Measurements from ENCODE around the gene ARMC9. TPM values are rescaled to one million over a fixed set of nuclear protein-coding genes. Genes with fewer than 3 reads are reported as not detected.
"Not testable (repeated sequence)": the region's sequence is repeated elsewhere in the genome, so short reads cannot be mapped to it uniquely, and the experiment has no call there.

The ARMC9 gene
- total RNA-seq, 1 experiment from 2014 or later = 41.9 TPM

GRCh38 chr2:231360881-231361371, 162.5 kb downstream of the ARMC9 start:
- DNase-seq (ENCODE audit: low spot score) = no peak

DNA sequence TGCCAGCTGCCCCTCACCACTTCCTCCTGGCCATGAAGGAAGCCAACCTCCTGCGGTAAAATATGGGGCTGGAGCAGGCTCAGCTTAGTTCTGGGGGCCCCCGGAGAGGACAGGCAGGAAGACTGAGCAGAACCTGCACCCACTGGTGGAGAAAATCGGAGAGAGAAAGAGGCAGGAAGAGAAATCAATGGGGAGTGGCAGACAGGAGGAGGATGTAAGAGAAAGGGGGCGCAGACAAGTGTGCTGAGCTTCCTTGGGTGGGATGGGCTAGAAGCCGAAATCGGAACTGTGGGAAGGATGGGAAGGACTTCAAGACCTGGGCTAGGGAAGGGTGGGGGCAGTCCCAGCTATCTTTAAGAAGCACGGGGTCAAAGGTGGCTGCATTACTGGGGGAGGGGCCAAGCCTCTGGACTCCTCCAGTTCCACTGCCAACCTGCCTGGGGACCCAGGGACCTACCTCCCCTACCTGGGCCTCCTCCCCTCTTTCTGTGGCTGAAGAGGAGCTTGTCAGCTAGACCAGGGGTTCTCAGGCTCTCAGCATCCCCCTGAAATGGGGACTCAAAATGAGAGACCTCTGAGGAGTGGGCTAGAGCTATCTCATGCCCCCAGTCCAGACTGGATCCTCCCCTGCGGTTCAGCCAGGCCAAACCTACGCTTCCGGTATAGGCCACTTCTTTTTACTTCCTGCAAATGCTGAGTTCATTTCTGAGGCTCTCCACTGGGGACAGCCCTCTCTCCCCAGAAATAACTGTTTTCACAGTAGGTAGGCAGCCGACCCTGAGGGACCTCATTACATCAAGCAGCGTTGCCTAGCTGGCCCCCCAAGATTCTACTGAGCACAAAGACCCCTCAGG, 163.5 kb downstream of the ARMC9 start:
- no peak for DNase-seq (ENCODE audit: low spot score)

GRCh38 chr2:231362555-231363184, 164.2 kb downstream of the ARMC9 start:
- no peak for DNase-seq (ENCODE audit: low spot score)

DNA sequence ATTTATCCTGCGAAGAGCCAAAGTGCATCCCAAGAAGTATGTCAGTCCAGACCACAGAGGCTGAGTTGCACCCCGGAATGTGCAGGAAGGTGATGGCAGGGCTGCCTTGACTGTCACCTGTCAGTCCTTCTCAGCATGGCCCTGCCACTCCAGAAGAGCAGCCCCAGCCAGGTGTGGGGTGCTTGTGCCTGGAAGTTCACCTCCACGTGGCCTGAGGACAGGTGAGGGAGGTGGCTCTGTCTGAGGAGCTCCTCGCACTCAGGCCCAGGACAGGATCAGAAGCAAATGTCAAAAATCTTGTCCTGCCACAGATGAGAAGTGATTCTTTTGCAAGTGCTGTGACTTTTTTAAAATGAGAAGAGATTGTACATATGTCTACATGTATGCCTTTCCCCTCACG, 165.6 kb downstream of the ARMC9 start:
- no peak for DNase-seq (ENCODE audit: low spot score)

DNA sequence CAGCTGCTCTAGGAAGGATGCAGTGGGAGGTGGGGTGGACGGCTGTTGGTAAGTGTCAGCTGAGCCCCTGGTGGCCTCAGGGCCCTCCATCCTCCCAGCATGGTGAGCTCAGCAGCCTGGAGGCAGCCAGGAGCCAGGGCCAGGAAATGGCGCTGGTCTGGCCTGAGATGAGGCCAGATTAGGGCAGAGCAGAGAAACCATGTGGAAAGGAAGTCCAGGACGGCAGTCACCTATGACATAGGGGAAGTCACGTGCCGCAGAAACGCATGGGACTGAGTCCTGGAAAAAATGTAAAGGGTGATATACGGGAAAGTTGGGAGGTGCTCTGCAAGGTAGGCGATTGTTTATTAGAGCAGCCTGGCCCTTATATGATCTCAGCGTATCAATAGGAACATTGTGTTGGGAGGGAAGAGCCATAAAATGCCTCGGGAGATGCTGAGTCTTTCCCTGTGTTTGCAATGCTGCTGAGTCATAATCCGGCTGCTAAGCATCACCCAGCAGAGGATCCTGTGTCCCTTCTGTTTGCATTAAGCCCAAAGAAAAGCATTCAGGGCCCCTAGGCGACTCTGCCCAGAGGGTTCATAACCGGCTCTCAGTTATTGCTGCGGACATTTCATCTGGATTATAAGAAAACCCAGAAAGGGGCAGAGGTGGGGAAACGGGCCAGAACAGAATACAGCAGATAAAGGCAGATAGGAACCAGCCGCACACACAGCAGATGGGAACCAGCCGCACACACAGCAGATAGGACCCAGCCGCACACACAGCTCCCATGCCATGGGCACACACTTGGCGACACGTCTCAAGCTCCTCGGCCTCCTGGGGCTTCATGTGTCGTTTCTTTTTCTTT, 166.8 kb downstream of the ARMC9 start:
- peak; percentile 83 for DNase-seq (ENCODE audit: low spot score)

GRCh38 chr2:231367178-231367577, 168.7 kb downstream of the ARMC9 start:
- DNase-seq (ENCODE audit: low spot score) = no peak

DNA sequence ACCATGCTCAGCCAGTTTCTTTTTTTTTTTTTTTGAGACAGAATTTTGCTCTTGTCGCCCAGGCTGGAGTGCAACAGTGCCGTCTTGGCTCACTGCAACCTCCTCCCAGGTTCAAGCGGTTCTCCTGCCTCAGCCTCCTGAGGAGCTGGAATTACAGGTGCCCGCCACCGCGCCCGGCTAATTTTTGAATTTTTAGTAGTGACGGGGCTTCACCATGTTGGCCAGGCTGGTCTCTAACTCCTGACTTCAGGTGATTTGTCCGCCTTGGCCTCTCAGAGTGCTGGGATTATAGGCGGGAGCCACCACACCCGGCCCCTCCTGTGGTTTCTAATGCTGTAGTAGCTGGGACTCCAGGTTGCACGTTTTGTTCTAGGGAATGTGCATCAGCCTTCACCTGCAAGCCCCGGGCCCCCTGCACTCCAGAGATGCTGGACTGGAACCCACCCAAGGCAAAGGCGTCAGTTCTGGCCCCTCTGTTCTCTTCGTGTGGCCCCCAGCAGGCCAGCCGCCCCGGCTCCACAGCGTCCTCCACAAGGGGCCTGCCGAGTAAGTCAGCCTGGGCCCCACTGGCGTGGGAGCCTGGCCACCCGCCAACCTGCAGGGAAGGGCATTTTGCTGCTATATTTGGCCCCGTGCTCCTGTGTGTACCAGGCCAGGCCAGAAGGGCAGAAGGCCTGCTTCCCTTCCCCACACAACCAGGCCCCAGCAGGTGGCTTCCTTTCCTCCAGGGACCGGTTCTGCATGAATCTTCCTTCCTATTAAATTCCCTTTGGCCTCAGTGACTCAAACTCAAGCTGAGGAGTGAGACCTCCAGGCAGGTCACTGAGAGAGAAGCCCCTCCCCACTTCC, 171.4 kb downstream of the ARMC9 start:
- no peak for DNase-seq (ENCODE audit: low spot score)

GRCh38 chr2:231370429-231370748, 172.0 kb downstream of the ARMC9 start:
- DNase-seq (ENCODE audit: low spot score) = no peak

DNA sequence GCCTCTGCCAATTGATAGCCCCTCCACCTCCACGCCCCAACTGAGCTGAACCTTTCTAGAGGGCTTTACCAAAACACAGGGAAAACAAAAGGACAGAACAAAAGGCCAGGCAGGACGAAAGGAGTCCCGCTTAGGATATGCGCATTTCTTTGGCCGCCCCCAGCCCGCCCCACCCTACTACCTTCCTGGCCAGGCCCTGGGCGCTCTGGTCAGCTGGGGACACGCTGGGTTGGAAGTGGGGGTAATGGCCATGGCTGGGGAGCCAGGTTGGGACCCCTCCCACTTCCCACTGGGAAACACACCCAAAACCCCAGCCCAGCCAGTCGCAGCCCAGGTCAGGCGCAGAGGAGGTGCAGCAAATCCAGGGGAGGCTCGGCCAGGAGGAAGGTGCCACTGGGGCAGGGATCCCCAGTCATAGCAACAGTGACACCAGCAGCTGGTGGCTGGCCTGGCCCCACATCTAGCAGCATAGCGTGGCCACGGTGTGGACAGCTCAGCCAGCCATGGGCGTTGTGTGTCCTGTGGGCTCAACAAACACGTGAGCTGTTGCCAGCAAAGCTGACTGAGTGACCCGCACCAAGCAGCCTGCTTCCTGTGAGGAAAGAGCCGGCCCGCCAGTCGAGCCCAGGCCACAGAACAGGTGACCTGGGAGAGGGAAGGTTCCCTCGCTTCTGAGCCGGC, 172.5 kb downstream of the ARMC9 start:
- DNase-seq (ENCODE audit: low spot score) = no peak

GRCh38 chr2:231371430-231372054, 173.1 kb downstream of the ARMC9 start:
- no peak for DNase-seq (ENCODE audit: low spot score)

DNA sequence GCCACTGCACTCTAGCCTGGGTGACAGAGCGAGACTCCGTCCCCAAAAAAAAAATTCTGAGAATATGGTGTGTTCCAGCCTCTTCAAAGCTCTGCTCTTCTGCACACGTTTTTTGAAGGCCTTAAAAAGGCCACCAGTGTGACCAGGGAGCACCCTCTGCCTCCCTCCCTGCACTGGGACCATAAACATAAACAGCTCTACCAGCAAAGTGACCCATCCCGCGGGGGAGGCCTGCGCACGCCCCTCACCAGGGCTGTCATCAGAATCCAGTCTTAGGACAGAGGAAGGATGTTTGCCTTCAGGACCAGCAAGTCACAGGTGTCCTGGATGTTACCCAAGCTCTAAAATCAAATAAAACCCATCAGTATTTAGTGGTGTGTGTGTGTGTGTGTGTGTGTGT, 173.9 kb downstream of the ARMC9 start:
- DNase-seq (ENCODE audit: low spot score) = no peak

DNA sequence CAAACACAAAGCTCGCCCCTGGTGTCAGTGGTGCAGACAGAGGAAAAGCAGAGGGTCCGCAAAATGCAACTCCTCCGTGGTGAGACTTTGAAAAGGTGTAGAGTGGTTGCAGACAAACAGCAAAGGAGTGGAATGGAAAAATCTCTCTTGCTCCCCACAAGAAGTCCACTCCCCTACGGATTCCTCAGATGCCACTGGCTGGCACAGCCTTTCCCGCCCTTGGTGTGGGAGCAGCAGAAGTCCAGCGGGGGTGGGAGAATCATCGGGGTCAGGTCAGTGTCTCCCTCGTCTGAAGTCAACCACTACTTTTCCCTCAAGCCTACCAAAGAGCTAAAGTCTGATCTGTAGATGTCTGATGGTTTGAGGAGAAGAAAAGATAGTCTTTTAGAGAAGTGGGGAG, 174.8 kb downstream of the ARMC9 start:
- DNase-seq (ENCODE audit: low spot score) = no peak

DNA sequence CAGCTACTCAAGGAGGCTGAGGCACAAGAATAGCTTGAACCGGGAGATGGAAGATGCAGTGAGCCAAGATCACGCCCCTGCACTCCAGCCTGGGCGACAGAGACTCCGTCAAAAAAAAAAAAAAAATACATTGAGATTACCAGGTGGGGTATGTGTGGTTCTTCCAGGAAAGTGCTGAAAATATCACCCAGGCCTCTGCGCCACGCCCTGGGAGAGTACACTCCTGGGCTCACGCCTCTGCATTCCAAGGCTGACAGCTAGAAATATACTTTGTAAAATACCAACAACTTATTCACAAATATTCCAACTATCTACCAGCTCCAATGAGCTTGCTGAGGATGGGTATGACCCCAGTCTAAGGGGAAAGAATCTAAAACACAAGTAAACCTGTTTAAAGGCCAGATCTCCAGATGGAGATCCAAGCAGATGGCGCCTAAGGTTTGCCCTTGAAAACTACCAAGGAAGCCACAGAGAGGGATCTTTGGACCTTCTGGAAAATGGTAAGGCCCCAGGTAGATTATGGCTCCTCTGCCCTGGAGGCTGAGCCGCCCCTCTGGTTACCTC, 175.4 kb downstream of the ARMC9 start:
- DNase-seq (ENCODE audit: low spot score) = no peak

- no peak for DNase-seq (ENCODE audit: low spot score)
These were observed 176.3 kb downstream of the ARMC9 start for GRCh38 chr2:231374771-231375170.

- not testable (repeated sequence) for DNase-seq (ENCODE audit: low spot score)
These were observed 177.7 kb downstream of the ARMC9 start for GRCh38 chr2:231375994-231376615.

GRCh38 chr2:231376857-231377256, 178.4 kb downstream of the ARMC9 start:
- DNase-seq (ENCODE audit: low spot score) = no peak

- no peak for DNase-seq (ENCODE audit: low spot score)
These were observed 179.7 kb downstream of the ARMC9 start for GRCh38 chr2:231378026-231378722.

GRCh38 chr2:231379266-231380215, 181.1 kb downstream of the ARMC9 start:
- no peak for DNase-seq (ENCODE audit: low spot score)
